HEK293T (cell line): ENCODE results near the gene MCRS1.
A peak's percentile ranks its signal among the peaks of the same experiment; 100 is the strongest.

Source experiments
- CTCF ChIA-PET: fragments of 350-600 bp; formaldehyde crosslinking; extraction: SDS; loops from one replicate; lab custom pipeline; 2021; ENCODE audit warnings: antibody characterized with exemption, inconsistent platforms; lab: Yijun Ruan, JAX
- POLR2A ChIA-PET: fragments of 350-600 bp; formaldehyde crosslinking; extraction: SDS; loops from one replicate; lab custom pipeline; 2020; ENCODE audit warnings: antibody characterized with exemption, inconsistent platforms; lab: Yijun Ruan, JAX
- DNase-seq: peaks from one replicate; pipeline ENCODE4 v3.0.0; 2012; ENCODE audit warnings: mixed read lengths; ENCODE audit errors: extremely low spot score
- ARNT ChIP-seq: fragments of 450-650 bp; IDR thresholded peaks from 2 replicates; pipeline ENCODE4 v1.6.1; 2017; ENCODE audit warnings: mild to moderate bottlenecking
- BHLHE40 ChIP-seq: fragments of 450-650 bp; IDR thresholded peaks from 2 replicates; pipeline ENCODE4 v1.6.1; 2016; ENCODE audit warnings: mild to moderate bottlenecking, moderate library complexity, borderline replicate concordance
- CTBP1 ChIP-seq: fragments of 450-650 bp; IDR thresholded peaks from 2 replicates; pipeline ENCODE4 v1.6.1; 2016; ENCODE audit warnings: borderline replicate concordance
- ELF4 ChIP-seq: fragments of 450-650 bp; IDR thresholded peaks from 2 replicates; pipeline ENCODE4 v1.6.1; 2017; ENCODE audit warnings: antibody characterized with exemption
- FOXA1 ChIP-seq: fragments of 450-650 bp; IDR thresholded peaks from 2 replicates; pipeline ENCODE4 v1.6.1; 2016; ENCODE audit warnings: mild to moderate bottlenecking
- FOXK2 ChIP-seq: fragments of 450-650 bp; IDR thresholded peaks from 2 replicates; pipeline ENCODE4 v1.6.1; 2016; ENCODE audit warnings: mild to moderate bottlenecking
- FOXM1 ChIP-seq: fragments of 450-650 bp; IDR thresholded peaks from 2 replicates; pipeline ENCODE4 v1.6.1; 2017; ENCODE audit warnings: mild to moderate bottlenecking, borderline replicate concordance
- HDGF ChIP-seq: fragments of 450-650 bp; IDR thresholded peaks from 2 replicates; pipeline ENCODE4 v1.6.1; 2017; ENCODE audit warnings: antibody characterized with exemption, borderline replicate concordance
- L3MBTL2 ChIP-seq: fragments of 450-650 bp; conservative IDR thresholded peaks from 2 replicates; pipeline ENCODE4 v1.6.1; 2016; ENCODE audit warnings: mild to moderate bottlenecking
- LEF1 ChIP-seq: fragments of 450-650 bp; IDR thresholded peaks from 2 replicates; pipeline ENCODE4 v1.6.1; 2017; ENCODE audit warnings: mild to moderate bottlenecking, borderline replicate concordance
- NFRKB ChIP-seq: fragments of 450-650 bp; IDR thresholded peaks from 2 replicates; pipeline ENCODE4 v1.6.1; 2016; ENCODE audit warnings: mild to moderate bottlenecking, moderate library complexity
- SP1 ChIP-seq: fragments of 450-650 bp; IDR thresholded peaks from 2 replicates; pipeline ENCODE4 v1.6.1; 2017
- SUZ12 ChIP-seq: fragments of 450-650 bp; IDR thresholded peaks from 2 replicates; pipeline ENCODE4 v1.6.1; 2016; ENCODE audit warnings: mild to moderate bottlenecking
- TARDBP ChIP-seq: fragments of 450-650 bp; IDR thresholded peaks from 2 replicates; pipeline ENCODE4 v1.6.1; 2016
- ZNF384 ChIP-seq: fragments of 450-650 bp; IDR thresholded peaks from 2 replicates; pipeline ENCODE4 v1.6.1; 2016
- TF ChIP-seq, protein P1 (sequence below): fragments of 450-650 bp; IDR thresholded peaks from 2 replicates; pipeline ENCODE4 v1.6.1; 2016

Gene MCRS1

DNA sequence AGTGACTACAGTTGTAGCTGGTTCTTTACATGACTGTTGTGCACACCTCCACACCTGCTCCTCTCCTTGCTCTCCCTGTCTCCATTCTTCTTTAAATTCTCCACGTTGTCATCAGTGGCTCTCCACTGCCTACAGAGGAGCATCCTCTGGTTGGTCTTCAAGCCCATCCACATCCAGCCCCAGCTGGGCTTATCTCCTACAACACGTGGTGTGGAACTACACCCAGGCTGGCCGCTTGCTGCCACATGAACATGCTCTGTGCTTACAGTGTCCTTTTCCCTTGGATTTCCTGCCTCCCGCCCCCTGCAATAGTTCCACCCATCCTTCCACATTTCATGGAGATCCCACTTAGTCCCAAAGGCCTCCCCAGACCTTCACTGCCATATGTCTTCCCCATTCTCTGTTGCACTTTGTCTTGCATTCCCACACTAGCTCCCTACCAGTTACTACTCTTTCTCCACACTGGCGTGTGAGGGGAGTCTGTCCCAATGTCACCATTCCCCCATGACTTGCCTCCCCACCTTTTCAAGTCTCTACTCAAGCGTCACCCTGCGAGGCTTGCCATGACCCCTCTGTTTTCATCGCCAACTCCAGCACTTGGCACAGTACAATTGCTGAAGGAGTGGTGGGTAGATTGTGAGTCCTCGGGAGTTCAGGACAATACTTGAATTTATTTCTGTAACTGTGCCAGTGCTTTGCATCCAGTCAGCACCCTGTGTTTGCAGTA is 9.8 kb upstream of the MCRS1 start:
- TF ChIP-seq ZNF384 (no peak), LEF1 (no peak), NFRKB (no peak), L3MBTL2 (no peak), FOXM1 (no peak), TARDBP (no peak), BHLHE40 (no peak), FOXA1 (no peak), SUZ12 (no peak), ELF4 (no peak), SP1 (no peak), FOXK2 (no peak), CTBP1 (no peak), ARNT (no peak), HDGF (no peak)
- TF ChIP-seq, protein P1, sequence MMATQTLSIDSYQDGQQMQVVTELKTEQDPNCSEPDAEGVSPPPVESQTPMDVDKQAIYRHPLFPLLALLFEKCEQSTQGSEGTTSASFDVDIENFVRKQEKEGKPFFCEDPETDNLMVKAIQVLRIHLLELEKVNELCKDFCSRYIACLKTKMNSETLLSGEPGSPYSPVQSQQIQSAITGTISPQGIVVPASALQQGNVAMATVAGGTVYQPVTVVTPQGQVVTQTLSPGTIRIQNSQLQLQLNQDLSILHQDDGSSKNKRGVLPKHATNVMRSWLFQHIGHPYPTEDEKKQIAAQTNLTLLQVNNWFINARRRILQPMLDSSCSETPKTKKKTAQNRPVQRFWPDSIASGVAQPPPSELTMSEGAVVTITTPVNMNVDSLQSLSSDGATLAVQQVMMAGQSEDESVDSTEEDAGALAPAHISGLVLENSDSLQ, result no peak
- DNase-seq, result no peak
- ChIA-PET POLR2A (interaction anchor here (1.0 to 2.1 kb wide), 3 partner anchors 10 to 255 kb away, joined by 3 to 5 read pairs (median 3); partner anchors contain the start of genes SPATS2 and TROAP), CTCF (interaction anchor here (0.6 to 1.4 kb wide), 2 partner anchors 41 to 219 kb away, joined by 3 to 4 read pairs; no protein-coding TSS in a partner anchor)

DNA sequence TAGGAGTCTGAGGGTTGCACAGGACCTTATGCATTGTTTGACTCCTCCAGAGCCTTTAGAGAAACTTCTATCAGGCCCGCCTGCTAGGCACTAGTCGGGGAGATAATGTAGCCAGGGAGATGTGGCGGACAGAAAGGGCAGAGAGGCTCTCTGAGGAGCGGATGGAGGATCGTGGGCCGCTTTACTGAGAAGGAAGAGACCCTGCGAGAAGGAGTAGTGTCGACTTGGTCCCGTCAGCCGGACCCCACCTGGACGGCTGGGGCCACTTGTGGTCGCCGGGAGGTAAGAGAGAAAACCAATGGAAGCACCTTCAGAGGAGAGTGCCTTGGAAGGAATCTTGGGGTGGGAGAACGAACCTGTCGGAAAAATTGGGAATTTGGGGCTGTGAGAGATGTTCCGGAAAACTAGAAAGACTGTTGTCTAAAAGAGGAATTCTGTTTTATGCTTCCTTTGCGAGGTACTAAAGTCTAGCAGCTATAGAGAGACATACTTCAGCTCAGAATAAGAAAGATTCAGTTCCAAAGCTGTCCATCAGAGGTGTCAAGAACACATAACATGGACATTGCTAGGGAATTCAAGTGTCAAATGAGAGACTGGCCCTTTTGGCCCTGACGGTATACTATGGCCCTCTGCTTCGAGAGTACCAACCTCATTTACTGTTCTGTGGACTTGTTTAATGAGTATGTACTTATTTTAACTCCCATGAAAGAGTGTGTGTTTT is 660 bp upstream of the MCRS1 start:
- CTCF ChIA-PET, result interaction anchor here (0.7 kb wide), 1 partner anchor 107 kb away, joined by 5 read pairs; no protein-coding TSS in a partner anchor
- DNase-seq, result peak; percentile 33
- TF ChIP-seq, protein P1, result peak; percentile 79
- TF ChIP-seq FOXA1, result no peak
- POLR2A ChIA-PET, result no interaction called here

DNA sequence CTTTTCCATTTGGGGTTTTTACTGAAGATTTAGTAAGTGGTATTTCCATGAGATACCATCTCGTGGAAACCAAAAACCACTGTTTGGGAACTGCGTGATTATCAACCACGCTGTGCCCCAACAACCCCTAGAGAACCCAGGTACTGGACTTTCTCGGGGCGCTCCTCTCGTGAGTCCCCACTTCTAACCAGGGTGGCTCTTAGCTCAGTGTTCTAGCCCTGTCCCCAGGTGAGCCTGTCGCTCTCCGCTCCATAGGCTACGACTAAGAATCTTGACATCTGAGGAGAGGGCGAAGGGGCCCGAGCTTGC is 686 bp downstream of the MCRS1 start:
- DNase-seq, result no peak
- TF ChIP-seq, protein P1, result no peak
- no peak for TF ChIP-seq NFRKB

DNA sequence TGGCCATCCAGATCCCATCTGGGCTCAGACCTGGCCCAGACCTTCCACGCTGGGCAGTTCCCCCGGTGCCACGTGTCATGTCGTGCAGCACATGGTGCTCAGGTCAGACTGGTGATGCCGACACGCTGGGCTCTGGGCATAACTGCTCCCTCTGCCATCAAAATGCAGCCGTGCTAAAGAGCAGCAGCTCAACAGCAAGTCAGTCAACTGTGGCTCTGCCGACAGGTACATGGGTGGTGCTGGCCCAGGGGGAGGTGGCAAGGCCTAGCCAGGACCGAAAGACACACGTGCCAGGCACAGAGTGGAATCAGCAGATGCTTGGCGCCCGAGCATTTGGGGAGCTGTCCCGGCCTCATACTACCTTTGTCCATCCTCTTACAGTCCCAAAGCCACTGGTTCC is 1.6 kb downstream of the MCRS1 start:
- ChIA-PET CTCF (interaction anchor here (1.2 to 1.4 kb wide), 2 partner anchors 12 to 14 kb away, joined by 3 read pairs; no protein-coding TSS in a partner anchor), POLR2A (interaction anchor here (1.1 to 1.7 kb wide), 2 partner anchors 10 kb away, joined by 3 to 12 read pairs; no protein-coding TSS in a partner anchor)
- no peak for DNase-seq
- TF ChIP-seq CTBP1 (no peak), FOXM1 (no peak), L3MBTL2 (no peak), BHLHE40 (no peak), HDGF (no peak), FOXK2 (no peak), ZNF384 (no peak), FOXA1 (no peak), SUZ12 (no peak), NFRKB (no peak), ARNT (no peak), ELF4 (no peak), TARDBP (no peak), SP1 (no peak), LEF1 (no peak)
- TF ChIP-seq, protein P1, result no peak

More for the DNA sequence above, 686 bp downstream of the MCRS1 start:
- ChIA-PET CTCF (interaction anchor here (0.6 to 1.2 kb wide), 2 partner anchors 14 to 110 kb away, joined by 3 to 4 read pairs; no protein-coding TSS in a partner anchor), POLR2A (interaction anchor here (1.0 to 1.7 kb wide), 6 partner anchors 10 to 200 kb away, joined by 3 to 12 read pairs (median 4); partner anchors contain the start of gene SPATS2)

DNA sequence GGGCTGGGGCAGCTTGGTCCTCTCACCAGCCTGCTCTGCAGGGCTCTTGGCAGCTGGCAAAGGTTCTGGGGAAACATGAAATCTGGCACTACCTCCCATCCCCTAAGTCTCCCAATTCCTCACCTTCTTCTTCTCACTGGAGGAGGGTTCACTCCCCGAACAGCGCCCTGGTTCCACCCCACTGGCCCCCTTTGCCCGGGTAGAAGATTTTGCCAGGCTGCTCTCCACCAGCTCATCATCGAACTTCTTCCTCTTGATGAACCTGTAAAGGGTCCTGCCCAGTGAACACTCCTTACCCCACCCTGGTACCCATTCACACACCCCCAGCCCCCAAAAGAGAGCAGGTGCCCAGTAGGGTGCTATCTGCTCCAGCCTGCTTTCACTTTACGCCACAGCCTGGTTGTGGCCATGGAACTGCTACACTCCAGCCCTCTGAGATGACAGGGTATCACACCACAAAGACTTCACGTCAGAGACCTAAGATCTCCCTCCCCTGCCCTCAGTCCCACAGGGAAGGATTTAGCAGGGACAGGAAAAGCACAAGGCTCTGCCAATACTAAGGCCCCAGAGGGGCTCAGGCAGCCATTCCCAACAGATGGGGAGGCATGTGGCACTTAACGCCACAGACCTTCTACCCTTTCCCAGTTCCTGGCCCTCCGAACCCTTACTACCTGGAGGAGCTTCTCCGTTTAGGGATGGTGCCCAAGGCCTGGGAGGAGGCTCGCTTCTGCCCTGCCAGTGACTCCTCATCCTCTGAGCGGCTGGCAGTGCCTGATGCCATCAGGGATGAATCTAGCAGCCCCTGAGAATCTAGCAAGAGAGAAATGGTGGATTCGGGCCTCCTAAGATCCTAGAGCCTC is 2.3 kb downstream of the MCRS1 start:
- CTCF ChIA-PET, result interaction anchor here (1.4 kb wide), 1 partner anchor 12 kb away, joined by 3 read pairs; no protein-coding TSS in a partner anchor
- no peak for TF ChIP-seq L3MBTL2
- POLR2A ChIA-PET, result interaction anchor here (1.1 kb wide), 1 partner anchor 9 kb away, joined by 3 read pairs; no protein-coding TSS in a partner anchor
- DNase-seq, result no peak
